HG02840 (cell line): Measurements from ENCODE around the gene DKK3.
"Not testable (repeated sequence)": the region's sequence is repeated elsewhere in the genome, so short reads cannot be mapped to it uniquely, and the experiment has no call there.

ENCODE experiments used
- ATAC-seq: cut with Tn5 transposase; IDR thresholded peaks from one replicate; pipeline ENCODE4 v1.9.1; 2021; ENCODE audit warnings: mild to moderate bottlenecking, moderate library complexity, moderate number of reproducible peaks; ENCODE audit not compliant: unreplicated experiment, low FRiP score

Gene DKK3

GRCh38 chr11:12007769-12008737, at the start of gene DKK3:
TSS of gene DKK3 (minus strand) at chr11:12008626. CDS start at chr11:12008582, 44 bp downstream.
- no peak for ATAC-seq

GRCh38 chr11:12057299-12057980, 49.0 kb upstream of the DKK3 start:
- ATAC-seq = no peak

- no peak for ATAC-seq
These were observed 47.7 kb upstream of the DKK3 start for GRCh38 chr11:12056119-12056518.

- no peak for ATAC-seq
These were observed 45.4 kb upstream of the DKK3 start for GRCh38 chr11:12053606-12054361.

- ATAC-seq = no peak
These were observed 44.5 kb upstream of the DKK3 start for GRCh38 chr11:12052676-12053605.

GRCh38 chr11:12051287-12051662, 42.8 kb upstream of the DKK3 start:
- ATAC-seq = no peak

GRCh38 chr11:12050470-12051286, 42.3 kb upstream of the DKK3 start:
- ATAC-seq = no peak

- no peak for ATAC-seq
These were observed 40.7 kb upstream of the DKK3 start for GRCh38 chr11:12048936-12049790.

GRCh38 chr11:12046636-12047236, 38.3 kb upstream of the DKK3 start:
- no peak for ATAC-seq

GRCh38 chr11:12045914-12046635, 37.6 kb upstream of the DKK3 start:
- no peak for ATAC-seq

- ATAC-seq = no peak
These were observed 36.4 kb upstream of the DKK3 start for GRCh38 chr11:12044799-12045198.

GRCh38 chr11:12043959-12044791, 35.7 kb upstream of the DKK3 start:
- no peak for ATAC-seq

GRCh38 chr11:12043221-12043620, 34.8 kb upstream of the DKK3 start:
- no peak for ATAC-seq

- ATAC-seq = no peak
These were observed 33.8 kb upstream of the DKK3 start for GRCh38 chr11:12042215-12042676.

GRCh38 chr11:12040719-12041118, 32.3 kb upstream of the DKK3 start:
- ATAC-seq = not testable (repeated sequence)

GRCh38 chr11:12032968-12033367, 24.5 kb upstream of the DKK3 start:
- no peak for ATAC-seq
